CD4-positive, alpha-beta T cell treated with Interleukin-17A for 4 hours (primary cell): Measurements from ENCODE around the gene DCD.

Source experiments
- DNase-seq: peaks from one replicate; pipeline ENCODE4 v3.0.0-alpha.2; 2020; ENCODE audit warnings: mixed read lengths

The DCD gene

GRCh38 chr12:54605138-54605970, 42.8 kb downstream of the DCD start:
- DNase-seq, result no peak

GRCh38 chr12:54604436-54604835, 43.7 kb downstream of the DCD start:
- no peak for DNase-seq

GRCh38 chr12:54603872-54604271, 44.3 kb downstream of the DCD start:
- DNase-seq, result no peak

- DNase-seq, result peak; percentile 74
Measured at GRCh38 chr12:54603173-54603814, 44.9 kb downstream of the DCD start.

- no peak for DNase-seq
Measured at GRCh38 chr12:54602661-54603060, 45.5 kb downstream of the DCD start.

GRCh38 chr12:54601841-54602240, 46.3 kb downstream of the DCD start:
- DNase-seq, result no peak

GRCh38 chr12:54598970-54599369, 49.2 kb downstream of the DCD start:
- DNase-seq, result no peak

GRCh38 chr12:54596526-54596946, 51.6 kb downstream of the DCD start:
- peak; percentile 65 for DNase-seq

GRCh38 chr12:54595471-54595870, 52.7 kb downstream of the DCD start:
- DNase-seq, result no peak
